GM12878 (cell line): ENCODE measurements around the gene MAP4K1. TPM values are rescaled to one million over a fixed set of nuclear protein-coding genes. Genes with fewer than 3 reads are reported as not detected.

Experiments
- ATAC-seq: fragments of 200-7000 bp; cut with Tn5 transposase; 3 replicates; pipeline ENCODE4 v1.9.1; 2020; ENCODE audit warnings: mild to moderate bottlenecking, moderate library complexity
- BruUV-seq: library from RNA; stranded (reverse); fragments of 400-500 nt; replicated peaks from 2 replicates; lab custom pipeline; 2021; lab: Mats Ljungman, UMichigan
- CTCF ChIA-PET: fragments of 300-600 bp; sonication (Branson Sonifier 250); formaldehyde crosslinking; extraction: SDS; loops from one replicate; lab custom pipeline; 2021; ENCODE audit warnings: inconsistent platforms; lab: Yijun Ruan, JAX
- POLR2A ChIA-PET: fragments of 350-600 bp; formaldehyde crosslinking; extraction: SDS; loops from one replicate; lab custom pipeline; 2021; ENCODE audit warnings: inconsistent platforms; lab: Charles Lee
- RAD21 ChIA-PET: fragments of 300-600 bp; sonication (Branson Sonifier 250); formaldehyde crosslinking; loops from one replicate; lab custom pipeline; 2023; ENCODE audit warnings: antibody characterized with exemption; ENCODE audit not compliant: unreplicated experiment; lab: Charles Lee
- SMC1A ChIA-PET: fragments of 300-600 bp; sonication (Branson Sonifier 250); formaldehyde crosslinking; loops from one replicate; lab custom pipeline; 2023; ENCODE audit not compliant: unreplicated experiment, uncharacterized antibody; lab: Charles Lee
- DNase-seq: peaks from one replicate; pipeline ENCODE4 v3.0.0-alpha.2; 2011; ENCODE audit warnings: low read depth, low spot score
- FAIRE-seq: peaks from 3 replicates; lab custom pipeline; 2011; peaks lifted over from hg19 to GRCh38; lab: Jason Lieb, UNC
- H2AFZ ChIP-seq: 2 replicates; pipeline ENCODE4 v1.6.0; 2011; ENCODE audit warnings: low read depth, low read length, control low read depth; ENCODE audit not compliant: control insufficient read depth
- H3K27ac ChIP-seq: 2 replicates; pipeline ENCODE4 v1.5.1; 2011; ENCODE audit warnings: control low read depth; ENCODE audit not compliant: control insufficient read depth, insufficient read depth
- H3K27me3 ChIP-seq, 2 experiments: replicated peaks in 1 of 2; 2 replicates each; pipeline versions ENCODE4 v1.6.0 to v1.6.1; 2011; ENCODE audit warnings: low read length in 1 of 2; ENCODE audit not compliant: control insufficient read depth in 2 of 2, insufficient read depth in 2 of 2
- H3K36me3 ChIP-seq, 2 experiments: 2 replicates each; pipeline ENCODE4 v1.5.1; 2011; ENCODE audit warnings: low read length in 1 of 2; ENCODE audit not compliant: control insufficient read depth in 2 of 2, insufficient read depth in 2 of 2
- H3K4me1 ChIP-seq: 2 replicates; pipeline ENCODE4 v1.6.1; 2011; ENCODE audit warnings: mild to moderate bottlenecking, low read length, moderate library complexity, mixed read lengths; ENCODE audit not compliant: control insufficient read depth, insufficient read depth
- H3K4me2 ChIP-seq: 2 replicates; pipeline ENCODE4 v1.6.0; 2011; ENCODE audit warnings: control low read depth; ENCODE audit not compliant: control insufficient read depth, insufficient read depth
- H3K4me3 ChIP-seq: fragments of 200-600 bp; sonication (generic); 2 replicates; pipeline ENCODE4 v1.5.1; 2016
- H3K79me2 ChIP-seq: 2 replicates; pipeline ENCODE4 v1.6.0; 2011; ENCODE audit warnings: low read length; ENCODE audit not compliant: control insufficient read depth, insufficient read depth
- H3K9ac ChIP-seq: 2 replicates; pipeline ENCODE4 v1.8.0; 2011; ENCODE audit warnings: low read length, control low read depth, mixed read lengths; ENCODE audit not compliant: control insufficient read depth, insufficient read depth
- H3K9me3 ChIP-seq: replicated peaks from 3 replicates; pipeline ENCODE4 v1.5.1; 2011; ENCODE audit warnings: mild to moderate bottlenecking, low read length; ENCODE audit not compliant: control insufficient read depth, insufficient read depth
- H4K20me1 ChIP-seq: 2 replicates; pipeline ENCODE4 v1.6.0; 2011; ENCODE audit not compliant: control insufficient read depth, insufficient read depth
- CHD4 ChIP-seq: fragments of 200-600 bp; sonication (generic); IDR thresholded peaks from 2 replicates; pipeline ENCODE4 v1.6.1; 2016; ENCODE audit warnings: mild to moderate bottlenecking
- HDGF ChIP-seq: fragments of 450-650 bp; IDR thresholded peaks from 2 replicates; pipeline ENCODE4 v1.6.1; 2016; ENCODE audit warnings: antibody characterized with exemption
- IKZF1 ChIP-seq: fragments of 450-650 bp; conservative IDR thresholded peaks from 2 replicates; pipeline ENCODE4 v1.6.1; 2017; ENCODE audit warnings: antibody characterized with exemption, mild to moderate bottlenecking
- MYC ChIP-seq: IDR thresholded peaks from 2 replicates; pipeline ENCODE4 v1.6.1; 2011; ENCODE audit warnings: mild to moderate bottlenecking, low read length, moderate library complexity, inconsistent platforms; ENCODE audit not compliant: insufficient read depth, insufficient replicate concordance, insufficient read length, severe bottlenecking
- POLR2A ChIP-seq: IDR thresholded peaks from 2 replicates; pipeline ENCODE4 v1.6.1; 2011; ENCODE audit warnings: low read depth, mild to moderate bottlenecking, low read length
- POLR2AphosphoS5 ChIP-seq: IDR thresholded peaks from 2 replicates; pipeline ENCODE4 v1.6.1; 2011; ENCODE audit warnings: mild to moderate bottlenecking, low read length, inconsistent platforms
- RAD21 ChIP-seq: IDR thresholded peaks from 2 replicates; pipeline ENCODE4 v1.6.1; 2011; ENCODE audit warnings: mild to moderate bottlenecking, low read depth, low read length, moderate library complexity; ENCODE audit not compliant: insufficient read depth
- RBBP5 ChIP-seq: fragments of 200-600 bp; sonication (generic); conservative IDR thresholded peaks from 2 replicates; pipeline ENCODE4 v1.6.1; 2016
- SMAD5 ChIP-seq: IDR thresholded peaks from 2 replicates; pipeline ENCODE4 v1.6.1; 2016; ENCODE audit warnings: antibody characterized with exemption, low read depth
- SPI1 ChIP-seq: IDR thresholded peaks from 2 replicates; pipeline ENCODE4 v1.6.1; 2011; ENCODE audit warnings: low read depth, mild to moderate bottlenecking, low read length, moderate library complexity, borderline replicate concordance; ENCODE audit not compliant: insufficient read depth
- ZNF622 ChIP-seq: fragments of 450-650 bp; IDR thresholded peaks from 2 replicates; pipeline ENCODE4 v1.6.1; 2017; ENCODE audit warnings: mild to moderate bottlenecking, inconsistent platforms
- WGBS: methylation state at CpG from one replicate; pipeline ENCODE4 v1.1.6; 2016; ENCODE audit warnings: low lambda C conversion rate; ENCODE audit not compliant: insufficient replicate concordance, insufficient coverage; ENCODE audit errors: missing lambda C conversion rate; 5-methylcytosine and 5-hydroxymethylcytosine counted together
- in situ Hi-C: fragments of 300-500 bp; cut with MboI; formaldehyde crosslinking; loops from 9 replicates; pipeline ENCODE4 v1.14.3; 2018; ENCODE audit warnings: mixed read lengths
- intact Hi-C: fragments of 100-400 bp; cut with micrococcal nuclease; formaldehyde crosslinking; loops from one replicate; pipeline ENCODE4 v1.14.2; 2022; ENCODE audit not compliant: unreplicated experiment
- polyA plus RNA-seq, 11 experiments: library from polyadenylated mRNA; depleted of rRNA in 4 of 11; unstranded in 6 of 11; stranded (reverse) in 5 of 11; fragments of >200 nt; fragmentation: Nextera tagmentation in 4 of 11; fragmentation: Illumina TruSeq in 1 of 11; extraction: Ambion mirVana in 4 of 11; extraction: Trizol in 1 of 11; gene quantifications; 1 replicate in 1 of 11; 2 replicates in 10 of 11; pipeline versions ENCODE4 v1.2.1 to v1.2.3, GENCODE V29; 2011 to 2016; ENCODE audit warnings: inconsistent platforms in 2 of 11, missing spikeins in 2 of 11, low read depth in 1 of 11
- total RNA-seq, 4 experiments: library from RNA; depleted of rRNA in 3 of 4; stranded (reverse); fragments of >200 nt in 3 of 4; fragmentation: Illumina TruSeq in 1 of 4; extraction: Trizol in 1 of 4; gene quantifications; 2 replicates each; pipeline versions ENCODE4 v1.2.1 to v1.2.3, GENCODE V29; 2013 to 2021
- TF ChIP-seq, protein P1 (sequence below): IDR thresholded peaks from 2 replicates; pipeline ENCODE4 v1.6.1; 2011; ENCODE audit warnings: low read depth, low read length, improper control_type of control experiment, borderline replicate concordance
- TF ChIP-seq, protein P2 (sequence below): fragments of 450-650 bp; IDR thresholded peaks from 2 replicates; pipeline ENCODE4 v1.6.1; 2016; ENCODE audit warnings: mild to moderate bottlenecking
- TF ChIP-seq, protein P3 (sequence below), 3 experiments: IDR thresholded peaks in 2 of 3; conservative IDR thresholded peaks in 1 of 3; 2 replicates each; pipeline ENCODE4 v1.5.1; 2011; ENCODE audit warnings: low read depth in 3 of 3, low read length in 3 of 3, mild to moderate bottlenecking in 3 of 3, control low read depth in 2 of 3, moderate library complexity in 2 of 3, inconsistent platforms in 1 of 3, mixed read lengths in 1 of 3; ENCODE audit not compliant: control insufficient read depth in 2 of 3, insufficient read depth in 1 of 3; ENCODE audit errors: extremely low read depth in 1 of 3
- TF ChIP-seq, protein P4 (sequence below): fragments of 450-650 bp; IDR thresholded peaks from 2 replicates; pipeline ENCODE4 v1.6.1; 2016; ENCODE audit warnings: mild to moderate bottlenecking

Gene MAP4K1
- total and polyA plus RNA-seq, 10 of the 15 experiments (the other 5 are each of a cell fraction or from before 2014, with no cell fraction given) = 39.2 to 306 (median 140) TPM

DNA sequence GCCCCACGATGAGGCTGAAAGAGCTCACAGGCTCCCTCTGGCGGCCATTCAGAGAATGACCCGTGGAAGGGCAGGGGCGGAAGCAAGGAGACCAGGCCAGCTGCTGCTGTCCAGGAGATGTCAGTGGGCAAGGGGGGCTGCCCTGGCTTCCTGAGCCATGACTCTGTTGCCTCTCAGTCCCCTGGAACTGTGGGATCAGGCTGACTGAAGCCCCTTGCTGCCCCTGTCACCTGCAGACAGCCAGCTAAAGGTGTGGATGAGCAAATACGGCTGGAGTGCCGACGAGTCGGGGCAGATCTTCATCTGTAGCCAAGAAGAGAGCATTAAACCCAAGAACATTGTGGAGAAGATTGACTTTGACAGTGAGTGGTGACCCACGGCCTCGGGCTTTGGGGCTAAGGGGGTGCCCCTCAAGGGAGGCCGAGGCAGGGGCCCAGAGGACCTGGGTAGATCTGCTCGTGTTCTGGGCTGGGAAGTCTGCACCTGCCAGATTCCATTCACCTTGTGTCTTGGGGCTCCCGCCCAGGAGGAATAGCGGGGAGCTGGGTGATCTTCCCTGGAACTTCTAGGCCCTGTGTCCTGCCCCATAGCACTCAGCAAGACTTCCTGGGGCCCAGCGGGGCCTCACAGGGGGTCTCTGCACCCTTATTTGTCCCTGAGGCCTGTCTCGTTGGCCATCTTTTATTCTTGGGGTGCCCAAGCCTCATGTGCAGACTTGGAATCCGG lies 17.2 kb upstream of the MAP4K1 start:
- Histone ChIP-seq H3K79me2 (no peaks in the 10 kb centered on the region), H3K4me1 (peaks cover 15% of the 10 kb centered on the region), H3K9me3 (no peaks in the 10 kb centered on the region), H4K20me1 (no peaks in the 10 kb centered on the region), H2AFZ (no peak overlapping the region), H3K4me2 (no peak overlapping the region), H3K9ac (no peak overlapping the region), H3K4me3 (no peak overlapping the region), H3K36me3 (peaks cover 11 to 24% of the 10 kb centered on the region in 2 experiments), H3K27ac (no peak overlapping the region; the same call in 1 of the 2 replicates), H3K27me3 (no peaks in the 10 kb centered on the region)
- no TSS peak for BruUV-seq
- CTCF ChIA-PET = interaction anchor here (0.6 to 5.5 kb wide), 38 partner anchors 9 to 1437 kb away, joined by 3 to 103 read pairs (median 4); partner anchors contain the start of genes ACTN4, EIF3K, FAM98C and MAP4K1
- peak; percentile 38 for FAIRE-seq
- DNase-seq = peak; percentile 32
- POLR2A ChIA-PET = interaction anchor here (0.6 to 2.4 kb wide), 7 partner anchors 12 to 232 kb away, joined by 3 to 10 read pairs (median 3); partner anchors contain the start of genes ACTN4, FAM98C and MAP4K1
- in situ Hi-C loops (loop anchor here (25.0 kb wide), 1 partner anchor 223 kb away; the partner anchor contains the start of gene FAM98C), intact Hi-C loops (loop anchor here (1.0 to 5.0 kb wide), 2 partner anchors 91 to 233 kb away; partner anchors contain the start of gene FAM98C)
- ATAC-seq = peak; percentile 73
- SMC1A ChIA-PET = interaction anchor here (0.5 to 7.4 kb wide), 15 partner anchors 16 to 592 kb away, joined by 3 to 102 read pairs (median 7); partner anchors contain the start of genes EIF3K, FAM98C, MAP4K1 and MRPS12
- 69% methylated on average over 17 of the region's 17 CpGs for WGBS
- RAD21 ChIA-PET = interaction anchor here (0.6 to 5.9 kb wide), 22 partner anchors 12 to 295 kb away, joined by 3 to 70 read pairs (median 4); partner anchors contain the start of genes ACTN4, EIF3K, FAM98C and MAP4K1
- TF ChIP-seq MYC (no peak), IKZF1 (0 out of 2 replicates have a peak, but pooled peaks have one; percentile 17), SMAD5 (no peak), SPI1 (no peak), POLR2A (0 out of 2 replicates have a peak, but pooled peaks have one; percentile 27), POLR2AphosphoS5 (peak; percentile 40; the same call in 1 of the 2 replicates), ZNF622 (no peak), RBBP5 (no peak), RAD21 (peak; percentile 83), CHD4 (no peak), HDGF (peak; percentile 73; the same call in 1 of the 2 replicates)
- TF ChIP-seq, protein P1, sequence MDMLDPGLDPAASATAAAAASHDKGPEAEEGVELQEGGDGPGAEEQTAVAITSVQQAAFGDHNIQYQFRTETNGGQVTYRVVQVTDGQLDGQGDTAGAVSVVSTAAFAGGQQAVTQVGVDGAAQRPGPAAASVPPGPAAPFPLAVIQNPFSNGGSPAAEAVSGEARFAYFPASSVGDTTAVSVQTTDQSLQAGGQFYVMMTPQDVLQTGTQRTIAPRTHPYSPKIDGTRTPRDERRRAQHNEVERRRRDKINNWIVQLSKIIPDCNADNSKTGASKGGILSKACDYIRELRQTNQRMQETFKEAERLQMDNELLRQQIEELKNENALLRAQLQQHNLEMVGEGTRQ = no peak
- TF ChIP-seq, protein P2, sequence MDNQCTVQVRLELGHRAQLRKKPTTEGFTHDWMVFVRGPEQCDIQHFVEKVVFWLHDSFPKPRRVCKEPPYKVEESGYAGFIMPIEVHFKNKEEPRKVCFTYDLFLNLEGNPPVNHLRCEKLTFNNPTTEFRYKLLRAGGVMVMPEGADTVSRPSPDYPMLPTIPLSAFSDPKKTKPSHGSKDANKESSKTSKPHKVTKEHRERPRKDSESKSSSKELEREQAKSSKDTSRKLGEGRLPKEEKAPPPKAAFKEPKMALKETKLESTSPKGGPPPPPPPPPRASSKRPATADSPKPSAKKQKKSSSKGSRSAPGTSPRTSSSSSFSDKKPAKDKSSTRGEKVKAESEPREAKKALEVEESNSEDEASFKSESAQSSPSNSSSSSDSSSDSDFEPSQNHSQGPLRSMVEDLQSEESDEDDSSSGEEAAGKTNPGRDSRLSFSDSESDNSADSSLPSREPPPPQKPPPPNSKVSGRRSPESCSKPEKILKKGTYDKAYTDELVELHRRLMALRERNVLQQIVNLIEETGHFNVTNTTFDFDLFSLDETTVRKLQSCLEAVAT = 0 out of 2 replicates have a peak, but pooled peaks have one; percentile 47
- TF ChIP-seq, protein P3, sequence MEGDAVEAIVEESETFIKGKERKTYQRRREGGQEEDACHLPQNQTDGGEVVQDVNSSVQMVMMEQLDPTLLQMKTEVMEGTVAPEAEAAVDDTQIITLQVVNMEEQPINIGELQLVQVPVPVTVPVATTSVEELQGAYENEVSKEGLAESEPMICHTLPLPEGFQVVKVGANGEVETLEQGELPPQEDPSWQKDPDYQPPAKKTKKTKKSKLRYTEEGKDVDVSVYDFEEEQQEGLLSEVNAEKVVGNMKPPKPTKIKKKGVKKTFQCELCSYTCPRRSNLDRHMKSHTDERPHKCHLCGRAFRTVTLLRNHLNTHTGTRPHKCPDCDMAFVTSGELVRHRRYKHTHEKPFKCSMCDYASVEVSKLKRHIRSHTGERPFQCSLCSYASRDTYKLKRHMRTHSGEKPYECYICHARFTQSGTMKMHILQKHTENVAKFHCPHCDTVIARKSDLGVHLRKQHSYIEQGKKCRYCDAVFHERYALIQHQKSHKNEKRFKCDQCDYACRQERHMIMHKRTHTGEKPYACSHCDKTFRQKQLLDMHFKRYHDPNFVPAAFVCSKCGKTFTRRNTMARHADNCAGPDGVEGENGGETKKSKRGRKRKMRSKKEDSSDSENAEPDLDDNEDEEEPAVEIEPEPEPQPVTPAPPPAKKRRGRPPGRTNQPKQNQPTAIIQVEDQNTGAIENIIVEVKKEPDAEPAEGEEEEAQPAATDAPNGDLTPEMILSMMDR (IDR thresholded peaks at IDR 0.05 in 2 of 3, conservative IDR thresholded peaks at IDR 0.05 in 1 of 3; ENCODE audit: control insufficient read depth in 2 of 3, extremely low read depth in 1 of 3, insufficient read depth in 1 of 3, low read depth in 3 of 3, low read length in 3 of 3) = peak; percentile 86 to 91 (median 88)
- TF ChIP-seq, protein P4, sequence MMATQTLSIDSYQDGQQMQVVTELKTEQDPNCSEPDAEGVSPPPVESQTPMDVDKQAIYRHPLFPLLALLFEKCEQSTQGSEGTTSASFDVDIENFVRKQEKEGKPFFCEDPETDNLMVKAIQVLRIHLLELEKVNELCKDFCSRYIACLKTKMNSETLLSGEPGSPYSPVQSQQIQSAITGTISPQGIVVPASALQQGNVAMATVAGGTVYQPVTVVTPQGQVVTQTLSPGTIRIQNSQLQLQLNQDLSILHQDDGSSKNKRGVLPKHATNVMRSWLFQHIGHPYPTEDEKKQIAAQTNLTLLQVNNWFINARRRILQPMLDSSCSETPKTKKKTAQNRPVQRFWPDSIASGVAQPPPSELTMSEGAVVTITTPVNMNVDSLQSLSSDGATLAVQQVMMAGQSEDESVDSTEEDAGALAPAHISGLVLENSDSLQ = no peak
